Stimulated activated CD8-positive, alpha-beta memory T cell treated with anti-CD3 and anti-CD28 coated beads, Interleukin-15, amount 100 ng/mL, for 4 hours (primary cell): ENCODE results near the gene TIA1.
A peak's percentile ranks its signal among the peaks of the same experiment; 100 is the strongest.
"Not testable (repeated sequence)": the region's sequence is repeated elsewhere in the genome, so short reads cannot be mapped to it uniquely, and the experiment has no call there.

ENCODE experiments used
- DNase-seq, 2 donors: peaks; one replicate each; pipeline ENCODE4 v3.0.0-alpha.2; 2020; ENCODE audit warnings: low read depth in 2 of 2

Gene TIA1

DNA sequence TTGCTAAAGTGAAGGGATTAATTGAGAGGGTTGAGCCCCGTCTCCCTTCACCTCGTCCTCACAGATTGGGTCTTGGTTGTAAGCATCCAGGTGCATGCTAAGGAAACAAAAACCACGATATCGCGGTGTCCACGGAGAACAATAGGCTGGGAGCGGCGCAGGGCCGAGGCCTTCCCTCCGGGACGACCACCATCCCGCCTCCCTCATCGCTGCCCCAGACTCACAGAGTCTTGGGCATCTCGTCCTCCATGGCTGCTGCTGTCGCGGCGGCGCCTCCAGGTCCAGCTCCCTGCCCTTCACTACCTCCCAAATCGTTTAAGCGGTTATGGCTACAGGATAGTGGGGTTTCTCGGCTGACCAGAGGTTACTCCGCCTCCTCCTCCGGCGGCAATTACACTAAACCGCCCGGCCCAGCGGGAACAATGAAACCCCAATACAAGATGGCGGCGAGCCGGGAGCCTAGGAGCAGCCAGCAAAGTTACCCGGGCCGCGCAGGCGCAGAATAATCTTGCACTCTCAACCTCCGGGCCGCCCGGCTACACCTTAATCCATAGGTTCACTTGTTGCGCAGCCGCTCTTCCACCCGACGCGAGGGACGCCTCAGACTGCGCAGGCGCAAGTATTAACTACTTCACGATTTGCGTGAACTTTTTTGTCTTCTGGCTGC, at the start of gene TIA1:
Gene TIA1, minus strand, starts transcription at position 448 of the 667 bp plus-strand sequence. Its CDS starts 198 bp downstream, at position 250.
- DNase-seq = peak; percentile 96 to 97

GRCh38 chr2:70297828-70298227, 49.4 kb upstream of the TIA1 start:
- DNase-seq = not testable (repeated sequence)

DNA sequence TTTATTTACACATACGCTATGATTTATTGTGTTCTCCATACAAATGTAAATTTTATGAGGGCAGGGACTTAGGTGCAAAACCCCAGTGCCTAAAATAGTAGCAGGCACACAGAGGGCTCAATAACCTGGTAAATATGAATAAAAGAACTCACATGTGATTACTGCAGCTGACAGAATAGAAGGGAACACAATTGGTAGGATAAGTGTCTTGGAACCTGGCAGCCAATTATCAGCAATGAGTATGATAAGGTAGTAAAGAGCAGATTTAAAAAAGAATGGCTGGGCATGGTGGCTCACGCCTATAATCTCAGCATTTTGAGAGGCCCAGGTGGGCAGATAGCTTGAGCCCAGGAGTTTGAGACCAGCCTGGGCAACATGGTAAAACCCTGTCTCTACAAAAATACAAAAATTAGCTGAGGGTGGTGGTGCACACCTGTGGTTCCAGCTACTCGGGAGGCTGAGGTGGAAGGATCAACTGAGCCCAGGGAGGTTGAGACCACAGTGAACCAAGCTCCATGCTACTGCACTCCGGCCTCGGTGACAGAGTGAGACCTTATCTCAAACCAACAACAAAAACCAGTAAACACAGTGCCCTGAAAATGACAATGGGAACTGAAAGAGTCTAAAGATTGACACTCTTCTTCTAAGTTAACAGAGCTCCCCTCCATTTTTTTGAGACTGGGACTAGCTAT, 35.2 kb upstream of the TIA1 start:
- no peak for DNase-seq

GRCh38 chr2:70282439-70282838, 34.0 kb upstream of the TIA1 start:
- no peak for DNase-seq

- DNase-seq = no peak
These were observed 31.9 kb upstream of the TIA1 start for GRCh38 chr2:70280242-70280798.

- DNase-seq = no peak
These were observed 21.9 kb upstream of the TIA1 start for GRCh38 chr2:70270323-70270722.

- not testable (repeated sequence) for DNase-seq
These were observed 21.2 kb upstream of the TIA1 start for GRCh38 chr2:70269422-70270302.

DNA sequence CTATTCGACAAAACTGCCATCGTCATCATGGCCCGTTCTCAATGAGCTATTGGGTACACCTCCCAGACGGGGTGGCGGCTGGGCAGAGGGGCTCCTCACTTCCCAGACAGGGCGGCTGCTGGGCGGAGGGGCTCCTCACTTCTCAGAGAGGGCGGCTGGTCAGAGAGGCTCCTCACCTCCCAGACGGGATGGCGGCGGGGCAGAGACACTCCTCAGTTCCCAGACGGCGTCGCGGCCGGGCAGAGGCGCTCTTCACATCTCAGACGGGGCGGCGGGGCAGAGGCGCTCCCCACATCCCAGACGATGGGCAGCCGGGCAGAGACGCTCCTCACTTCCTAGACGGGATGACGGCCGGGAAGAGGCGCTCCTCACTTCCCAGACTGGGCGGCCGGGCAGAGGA, 18.5 kb upstream of the TIA1 start:
- not testable (repeated sequence) for DNase-seq

GRCh38 chr2:70261501-70261900, 13.1 kb upstream of the TIA1 start:
- no peak for DNase-seq

DNA sequence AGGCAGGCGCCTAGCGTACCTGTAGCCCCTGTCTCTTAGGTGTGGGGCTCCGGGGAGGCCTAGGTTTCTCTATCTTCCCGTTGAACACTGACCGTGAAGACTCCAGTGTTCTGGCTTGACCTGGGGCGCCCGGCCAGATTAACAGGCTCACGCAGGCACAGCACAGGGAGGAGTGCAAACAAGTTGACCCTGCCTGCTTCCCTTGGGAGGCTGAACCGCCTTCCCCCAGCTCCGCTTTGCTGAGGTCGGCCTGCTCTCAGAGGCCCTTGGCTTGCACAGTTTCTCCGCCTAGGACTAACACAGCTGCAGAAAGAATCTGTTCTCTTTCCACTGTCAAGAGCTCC, 10.1 kb upstream of the TIA1 start:
- no peak for DNase-seq

- no peak for DNase-seq
These were observed 7.3 kb upstream of the TIA1 start for GRCh38 chr2:70255637-70256314.

- no peak for DNase-seq
These were observed 2.0 kb upstream of the TIA1 start for GRCh38 chr2:70250434-70250833.

DNA sequence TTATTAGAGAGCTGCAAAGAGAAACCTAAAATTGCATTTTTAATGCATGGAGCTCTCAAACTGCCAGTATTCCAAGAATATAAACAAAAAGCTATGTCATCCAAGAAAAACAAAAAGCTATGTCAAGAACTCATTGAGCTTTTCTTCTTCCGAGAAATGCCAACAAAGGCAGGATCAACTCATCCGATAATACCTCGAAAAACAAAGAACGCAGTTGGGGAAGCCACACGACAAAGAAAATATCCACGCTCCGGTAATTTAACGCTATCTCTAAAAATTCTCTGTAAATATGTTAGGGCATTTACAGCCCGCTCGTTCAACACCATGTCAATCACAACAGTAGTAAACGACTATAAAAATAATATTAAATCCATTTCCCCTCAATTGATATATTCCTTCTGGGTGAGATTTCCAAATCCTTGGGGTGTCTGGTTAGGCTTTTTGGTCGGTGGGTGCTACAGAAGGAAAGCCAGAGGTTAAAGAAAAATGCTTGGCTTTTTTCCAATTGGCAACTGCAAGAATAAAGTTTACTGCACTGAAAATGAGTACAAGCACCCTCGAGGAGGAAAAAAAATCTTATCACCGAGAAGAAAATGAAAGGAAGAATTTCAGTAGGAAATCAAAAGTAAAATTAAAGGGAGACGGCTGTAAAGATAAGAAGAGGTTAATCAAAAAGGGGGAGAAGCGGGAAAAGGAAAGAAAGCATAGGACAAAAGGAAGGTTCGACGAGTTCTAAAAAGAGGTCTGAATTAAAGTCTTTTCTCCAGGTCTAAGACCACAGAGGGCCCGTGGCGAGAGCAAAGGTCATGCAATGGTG, 856 bp downstream of the TIA1 start:
- no peak for DNase-seq

DNA sequence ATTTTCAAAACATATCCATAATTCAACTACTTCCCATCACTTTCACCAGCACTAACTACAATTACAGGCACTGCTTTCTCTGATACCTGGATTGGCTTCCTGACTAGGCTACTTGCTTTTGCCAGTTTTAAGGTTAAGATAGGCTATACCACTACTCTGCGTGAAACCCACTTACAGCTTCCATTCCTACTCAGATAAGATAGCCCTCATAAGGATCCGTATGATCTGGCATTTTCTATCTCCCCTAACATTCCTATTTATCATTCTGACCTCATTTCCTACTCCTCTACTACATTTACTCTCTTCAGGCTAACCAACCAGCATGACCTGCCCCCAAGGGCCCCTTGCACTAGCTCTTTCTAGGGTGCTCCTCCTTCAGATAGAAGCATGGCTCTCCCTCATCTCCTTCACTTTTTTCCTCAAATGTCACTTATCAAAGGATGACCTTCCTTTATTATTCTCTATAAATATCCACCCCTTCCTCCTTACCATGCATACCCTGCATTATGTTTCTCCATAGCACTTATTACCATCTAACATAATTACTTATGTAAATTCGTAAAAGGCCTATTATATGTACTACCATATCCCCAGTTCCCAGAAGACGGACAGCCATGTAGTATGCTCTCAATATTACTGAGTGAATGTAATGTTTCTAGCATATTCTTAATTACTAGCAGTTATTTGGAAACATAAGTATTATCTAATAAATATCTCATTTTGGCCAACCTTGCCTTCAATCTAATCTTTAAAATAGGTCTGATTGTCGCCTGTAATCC, 4.4 kb downstream of the TIA1 start:
- no peak for DNase-seq

GRCh38 chr2:70242552-70242951, 5.9 kb downstream of the TIA1 start:
- no peak for DNase-seq

- no peak for DNase-seq
These were observed 7.1 kb downstream of the TIA1 start for GRCh38 chr2:70241340-70241739.

DNA sequence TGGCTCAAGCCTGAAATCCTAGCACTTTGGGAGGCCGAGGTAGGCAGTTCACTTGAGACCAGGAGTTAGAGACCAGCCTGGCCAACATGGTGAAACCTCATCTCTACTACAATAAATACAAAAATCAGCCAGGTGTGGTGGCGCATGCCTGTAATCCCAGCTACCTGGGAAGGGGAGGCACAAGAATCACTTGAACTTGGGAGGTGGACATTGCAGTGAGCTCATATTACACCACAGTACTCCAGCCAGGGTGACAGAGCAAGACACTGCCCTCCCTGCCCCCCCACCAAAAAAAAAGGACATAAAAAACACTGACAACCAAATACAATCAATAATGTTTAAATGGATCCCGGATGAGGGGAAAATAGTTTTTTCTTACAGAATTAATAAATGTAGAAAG, 7.8 kb downstream of the TIA1 start:
- DNase-seq = no peak

DNA sequence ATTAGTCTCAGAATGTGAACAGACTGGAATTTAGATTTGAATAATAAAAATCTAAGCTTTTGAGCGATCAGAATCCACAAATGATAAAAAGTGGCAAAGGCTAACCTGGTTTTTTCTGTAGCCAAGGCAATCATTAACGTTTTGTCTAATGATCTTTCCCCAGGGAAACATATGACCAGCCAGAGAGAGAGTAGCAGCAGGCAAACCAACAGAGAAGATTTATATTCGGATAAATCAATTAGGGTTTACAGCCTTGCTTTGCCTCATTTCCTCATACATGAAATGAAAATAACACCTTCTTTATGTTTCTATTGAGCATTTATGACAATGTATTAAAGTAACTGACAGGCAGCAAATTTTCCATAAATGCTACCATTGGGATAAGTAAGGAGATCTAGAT, 14.5 kb downstream of the TIA1 start:
- DNase-seq = no peak

DNA sequence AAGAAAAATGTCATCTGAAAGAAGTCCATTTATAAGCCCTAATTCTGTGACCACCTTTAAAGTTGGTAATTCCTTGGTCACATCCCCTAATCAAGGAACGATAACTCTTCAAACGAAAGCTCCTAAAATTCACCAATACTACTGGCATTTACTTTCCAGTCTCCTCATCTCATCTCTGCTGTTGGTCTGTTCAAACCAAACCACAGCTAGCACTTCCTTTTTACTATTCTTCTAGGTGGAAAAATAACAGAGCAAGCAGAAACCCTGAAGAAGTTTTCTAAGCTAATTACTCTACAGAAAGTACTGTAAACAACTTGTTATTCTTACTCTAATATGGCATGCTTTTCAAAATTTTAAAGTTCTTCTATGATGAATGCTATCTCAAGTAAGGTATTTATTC, 21.6 kb downstream of the TIA1 start:
- DNase-seq = no peak

GRCh38 chr2:70223305-70223704, 25.1 kb downstream of the TIA1 start:
- DNase-seq = not testable (repeated sequence)
